Mucosa of stomach (tissue), 1 donor: ENCODE measurements around the gene LPP.

Experiments used
- H3K27me3 ChIP-seq: one replicate; pipeline ENCODE4 v1.7.0; 2013; ENCODE audit warnings: mild to moderate bottlenecking, low read length; ENCODE audit not compliant: control insufficient read depth, insufficient read depth
- H3K36me3 ChIP-seq: one replicate; pipeline ENCODE4 v1.7.0; 2013; ENCODE audit warnings: low read length; ENCODE audit not compliant: control insufficient read depth, insufficient read depth
- H3K4me1 ChIP-seq: one replicate; pipeline ENCODE4 v1.7.0; 2013; ENCODE audit warnings: mild to moderate bottlenecking, low read length; ENCODE audit not compliant: control insufficient read depth, insufficient read depth
- H3K4me3 ChIP-seq: one replicate; pipeline ENCODE4 v1.7.0; 2013; ENCODE audit warnings: low read length
- H3K9ac ChIP-seq: one replicate; pipeline ENCODE4 v1.7.0; 2013; ENCODE audit warnings: mild to moderate bottlenecking, low read length, moderate library complexity
- H3K9me3 ChIP-seq: one replicate; pipeline ENCODE4 v1.7.0; 2013; ENCODE audit warnings: mild to moderate bottlenecking, low read length, moderate library complexity; ENCODE audit not compliant: control insufficient read depth
- donor health status: Pancreatic carcinoma.

The LPP gene

GRCh38 chr3:188744166-188744565, 590.2 kb downstream of the LPP start:
- no peak overlapping the region for H3K9ac ChIP-seq
- no peak overlapping the region for H3K4me3 ChIP-seq
- no peaks in the 10 kb centered on the region for H3K27me3 ChIP-seq
- H3K9me3 ChIP-seq, result no peaks in the 10 kb centered on the region
- H3K4me1 ChIP-seq, result no peaks in the 10 kb centered on the region
- H3K36me3 ChIP-seq, result no peaks in the 10 kb centered on the region

- Histone ChIP-seq H3K27me3 (no peaks in the 10 kb centered on the region), H3K4me3 (no peak overlapping the region), H3K4me1 (no peaks in the 10 kb centered on the region), H3K9ac (no peak overlapping the region), H3K36me3 (no peaks in the 10 kb centered on the region), H3K9me3 (no peaks in the 10 kb centered on the region)
Observed at GRCh38 chr3:188745031-188745430, 591.1 kb downstream of the LPP start.

- no peaks in the 10 kb centered on the region for H3K36me3 ChIP-seq
- no peaks in the 10 kb centered on the region for H3K4me1 ChIP-seq
- no peaks in the 10 kb centered on the region for H3K9me3 ChIP-seq
- H3K27me3 ChIP-seq, result no peaks in the 10 kb centered on the region
- H3K9ac ChIP-seq, result no peak overlapping the region
- no peak overlapping the region for H3K4me3 ChIP-seq
Observed at GRCh38 chr3:188746291-188746783, 592.4 kb downstream of the LPP start.

GRCh38 chr3:188747489-188747888, 593.5 kb downstream of the LPP start:
- Histone ChIP-seq H3K36me3 (no peaks in the 10 kb centered on the region), H3K4me1 (no peaks in the 10 kb centered on the region), H3K4me3 (no peak overlapping the region), H3K9me3 (no peaks in the 10 kb centered on the region), H3K27me3 (no peaks in the 10 kb centered on the region), H3K9ac (no peak overlapping the region)

- no peaks in the 10 kb centered on the region for H3K9me3 ChIP-seq
- no peaks in the 10 kb centered on the region for H3K36me3 ChIP-seq
- no peak overlapping the region for H3K4me3 ChIP-seq
- no peaks in the 10 kb centered on the region for H3K27me3 ChIP-seq
- H3K4me1 ChIP-seq, result no peaks in the 10 kb centered on the region
- no peak overlapping the region for H3K9ac ChIP-seq
Observed at GRCh38 chr3:188749010-188749617, 595.2 kb downstream of the LPP start.

GRCh38 chr3:188749830-188750229, 595.9 kb downstream of the LPP start:
- H3K36me3 ChIP-seq, result no peaks in the 10 kb centered on the region
- H3K4me1 ChIP-seq, result no peaks in the 10 kb centered on the region
- no peaks in the 10 kb centered on the region for H3K9me3 ChIP-seq
- no peak overlapping the region for H3K4me3 ChIP-seq
- no peak overlapping the region for H3K9ac ChIP-seq
- no peaks in the 10 kb centered on the region for H3K27me3 ChIP-seq

GRCh38 chr3:188750617-188751016, 596.7 kb downstream of the LPP start:
- H3K9me3 ChIP-seq, result no peaks in the 10 kb centered on the region
- H3K36me3 ChIP-seq, result no peaks in the 10 kb centered on the region
- no peak overlapping the region for H3K4me3 ChIP-seq
- no peaks in the 10 kb centered on the region for H3K4me1 ChIP-seq
- no peak overlapping the region for H3K9ac ChIP-seq
- H3K27me3 ChIP-seq, result no peaks in the 10 kb centered on the region

- no peak overlapping the region for H3K4me3 ChIP-seq
- H3K4me1 ChIP-seq, result no peaks in the 10 kb centered on the region
- H3K9ac ChIP-seq, result no peak overlapping the region
- H3K9me3 ChIP-seq, result no peaks in the 10 kb centered on the region
- no peaks in the 10 kb centered on the region for H3K36me3 ChIP-seq
- no peaks in the 10 kb centered on the region for H3K27me3 ChIP-seq
Observed at GRCh38 chr3:188752850-188753249, 598.9 kb downstream of the LPP start.

- Histone ChIP-seq H3K36me3 (no peaks in the 10 kb centered on the region), H3K4me1 (no peaks in the 10 kb centered on the region), H3K9ac (no peak overlapping the region), H3K27me3 (no peaks in the 10 kb centered on the region), H3K4me3 (no peak overlapping the region), H3K9me3 (no peaks in the 10 kb centered on the region)
Observed at GRCh38 chr3:188754267-188754666, 600.3 kb downstream of the LPP start.

GRCh38 chr3:188756241-188756640, 602.3 kb downstream of the LPP start:
- no peaks in the 10 kb centered on the region for H3K36me3 ChIP-seq
- no peak overlapping the region for H3K9ac ChIP-seq
- H3K9me3 ChIP-seq, result no peaks in the 10 kb centered on the region
- H3K4me3 ChIP-seq, result no peak overlapping the region
- H3K27me3 ChIP-seq, result no peaks in the 10 kb centered on the region
- H3K4me1 ChIP-seq, result no peaks in the 10 kb centered on the region

- Histone ChIP-seq H3K36me3 (no peaks in the 10 kb centered on the region), H3K27me3 (no peaks in the 10 kb centered on the region), H3K4me1 (no peaks in the 10 kb centered on the region), H3K4me3 (no peak overlapping the region), H3K9ac (no peak overlapping the region), H3K9me3 (no peaks in the 10 kb centered on the region)
Observed at GRCh38 chr3:188759336-188760005, 605.5 kb downstream of the LPP start.

- Histone ChIP-seq H3K27me3 (no peaks in the 10 kb centered on the region), H3K36me3 (no peaks in the 10 kb centered on the region), H3K9ac (no peak overlapping the region), H3K9me3 (no peaks in the 10 kb centered on the region), H3K4me1 (no peaks in the 10 kb centered on the region), H3K4me3 (no peak overlapping the region)
Observed at GRCh38 chr3:188760408-188760807, 606.5 kb downstream of the LPP start.
